ENCODE data around the gene PAPSS2.

The PAPSS2 gene

GRCh38 chr10:87672551-87672950 lies 12.9 kb downstream of the PAPSS2 start:
- no peak for DNase-seq

GRCh38 chr10:87674943-87675342 lies 15.3 kb downstream of the PAPSS2 start:
- DNase-seq, result no peak

GRCh38 chr10:87675396-87676376 lies 16.0 kb downstream of the PAPSS2 start:
- DNase-seq, result no peak

- no peak for DNase-seq
Observed at GRCh38 chr10:87677595-87677994, 17.9 kb downstream of the PAPSS2 start.

- DNase-seq, result no peak
Observed at GRCh38 chr10:87678302-87678701, 18.6 kb downstream of the PAPSS2 start.

GRCh38 chr10:87683356-87683755 lies 23.7 kb downstream of the PAPSS2 start:
- no peak for DNase-seq

GRCh38 chr10:87684001-87684638 lies 24.4 kb downstream of the PAPSS2 start:
- no peak for DNase-seq

GRCh38 chr10:87685832-87686574 lies 26.3 kb downstream of the PAPSS2 start:
- no peak for DNase-seq

- no peak for DNase-seq
Observed at GRCh38 chr10:87691506-87692070, 31.9 kb downstream of the PAPSS2 start.

GRCh38 chr10:87692956-87693484 lies 33.3 kb downstream of the PAPSS2 start:
- DNase-seq, result no peak

- no peak for DNase-seq
Observed at GRCh38 chr10:87694011-87694794, 34.5 kb downstream of the PAPSS2 start.

- no peak for DNase-seq
Observed at GRCh38 chr10:87695074-87695473, 35.4 kb downstream of the PAPSS2 start.

GRCh38 chr10:87696922-87697745 lies 37.5 kb downstream of the PAPSS2 start:
- DNase-seq, result no peak

- DNase-seq, result no peak
Observed at GRCh38 chr10:87700031-87700796, 40.5 kb downstream of the PAPSS2 start.

- no peak for DNase-seq
Observed at GRCh38 chr10:87702260-87702972, 42.7 kb downstream of the PAPSS2 start.

GRCh38 chr10:87702973-87703294 lies 43.3 kb downstream of the PAPSS2 start:
- no peak for DNase-seq

- no peak for DNase-seq
Observed at GRCh38 chr10:87703771-87704170, 44.1 kb downstream of the PAPSS2 start.

GRCh38 chr10:87705339-87705738 lies 45.7 kb downstream of the PAPSS2 start:
- DNase-seq, result no peak

GRCh38 chr10:87706731-87707130 lies 47.1 kb downstream of the PAPSS2 start:
- DNase-seq, result no peak

- DNase-seq, result no peak
Observed at GRCh38 chr10:87707254-87707653, 47.6 kb downstream of the PAPSS2 start.
